Effector memory CD8-positive, alpha-beta T cell (primary cell): ENCODE results near the gene PHLPP1.

ENCODE experiments used
- ATAC-seq: fragments of 150-1000 bp; cut with Tn5 transposase; replicated peaks from 2 replicates; pipeline ENCODE4 v1.10.0; 2021; ENCODE audit warnings: mild to moderate bottlenecking, moderate library complexity
- DNase-seq, 3 experiments: peaks; one replicate each; pipeline ENCODE4 v3.0.0; 2021
- H3K27ac Mint-ChIP-seq, 2 donors: one replicate each; pipeline ENCODE4 v1.8.0; 2022; ENCODE audit warnings: mild to moderate bottlenecking in 2 of 2, mixed read lengths in 2 of 2, moderate library complexity in 2 of 2
- H3K27me3 Mint-ChIP-seq, 2 donors: one replicate each; pipeline ENCODE4 v1.8.0; 2022; ENCODE audit warnings: mixed read lengths in 2 of 2
- H3K36me3 Mint-ChIP-seq: one replicate; pipeline ENCODE4 v1.8.0; 2022; ENCODE audit warnings: mild to moderate bottlenecking, moderate library complexity, mixed read lengths; ENCODE audit not compliant: insufficient read depth
- H3K4me1 Mint-ChIP-seq, 2 donors: one replicate each; pipeline ENCODE4 v1.8.0; 2022; ENCODE audit warnings: low read depth in 2 of 2, mixed read lengths in 2 of 2
- H3K4me3 Mint-ChIP-seq, 2 donors: one replicate each; pipeline ENCODE4 v1.8.0; 2022; ENCODE audit warnings: mild to moderate bottlenecking in 2 of 2, mixed read lengths in 2 of 2, moderate library complexity in 2 of 2
- H3K9me3 Mint-ChIP-seq, 2 donors: one replicate each; pipeline ENCODE4 v1.8.0; 2022; ENCODE audit warnings: mixed read lengths in 2 of 2

PHLPP1 gene

DNA sequence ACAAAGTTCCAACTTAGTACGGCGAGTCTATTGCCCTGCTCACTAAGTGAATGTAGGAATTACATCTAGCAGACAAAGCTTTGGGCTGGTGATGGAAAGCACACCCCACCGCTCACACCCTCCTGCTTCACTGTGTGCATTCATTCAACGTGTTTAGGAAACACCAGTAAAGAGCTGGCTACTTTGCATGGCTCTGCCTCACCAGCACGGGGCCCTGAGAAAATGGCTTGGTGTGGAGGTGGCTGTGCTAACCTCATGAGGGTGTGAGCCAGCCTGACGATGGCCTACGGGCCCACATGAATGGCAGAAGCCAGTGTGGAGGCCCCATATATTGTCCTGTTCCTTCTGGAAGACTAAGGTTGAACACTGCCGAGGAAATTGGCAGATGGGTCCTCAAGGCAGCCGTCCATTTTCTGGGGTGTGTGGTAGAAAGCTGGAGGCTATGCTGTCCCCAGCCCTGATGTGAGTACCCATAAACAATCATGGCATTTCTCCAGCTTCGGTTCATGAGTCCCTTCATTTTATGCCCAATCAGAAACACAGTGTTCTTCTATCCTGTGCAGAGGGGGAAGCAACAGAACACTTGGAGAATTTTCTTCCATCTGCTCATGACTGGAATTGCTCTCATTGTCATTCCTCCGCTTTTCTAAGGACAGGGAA lies 269.4 kb downstream of the PHLPP1 start:
- Mint-ChIP-seq H3K4me1 (peaks cover 4 to 6% of the 10 kb centered on the region in 2 donors), H3K27me3 (peaks cover 0 to 20% of the 10 kb centered on the region in 2 donors), H3K4me3 (no peak overlapping the region), H3K9me3 (no peaks in the 10 kb centered on the region), H3K36me3 (peaks cover 3% of the 10 kb centered on the region), H3K27ac (no peak overlapping the region)
- DNase-seq, result no peak
- no peak for ATAC-seq

- no peak overlapping the region for H3K27ac Mint-ChIP-seq
- H3K9me3 Mint-ChIP-seq, result no peaks in the 10 kb centered on the region
- DNase-seq (no peak), ATAC-seq (no peak)
- H3K36me3 Mint-ChIP-seq, result no peaks in the 10 kb centered on the region
- H3K4me1 Mint-ChIP-seq, result peaks cover 4 to 6% of the 10 kb centered on the region in 2 donors
- H3K4me3 Mint-ChIP-seq, result no peak overlapping the region
- peaks cover 14 to 33% of the 10 kb centered on the region in 2 donors for H3K27me3 Mint-ChIP-seq
Measured at GRCh38 chr18:62986490-62986889, 271.1 kb downstream of the PHLPP1 start.

GRCh38 chr18:62987055-62987830 lies 271.9 kb downstream of the PHLPP1 start:
- H3K4me1 Mint-ChIP-seq, result peaks cover 4 to 5% of the 10 kb centered on the region in 2 donors
- no peaks in the 10 kb centered on the region for H3K36me3 Mint-ChIP-seq
- ATAC-seq (no peak), DNase-seq (no peak)
- H3K27me3 Mint-ChIP-seq, result peaks cover 21 to 40% of the 10 kb centered on the region in 2 donors
- H3K27ac Mint-ChIP-seq, result no peak overlapping the region
- H3K9me3 Mint-ChIP-seq, result no peaks in the 10 kb centered on the region
- H3K4me3 Mint-ChIP-seq, result no peak overlapping the region

- ATAC-seq (no peak), DNase-seq (no peak)
- H3K4me1 Mint-ChIP-seq, result no peaks in the 10 kb centered on the region
- no peak overlapping the region for H3K4me3 Mint-ChIP-seq
- H3K27me3 Mint-ChIP-seq, result peaks cover 24 to 40% of the 10 kb centered on the region in 2 donors
- H3K9me3 Mint-ChIP-seq, result no peaks in the 10 kb centered on the region
- no peaks in the 10 kb centered on the region for H3K36me3 Mint-ChIP-seq
- H3K27ac Mint-ChIP-seq, result no peak overlapping the region
Measured at GRCh38 chr18:62987859-62988258, 272.5 kb downstream of the PHLPP1 start.

DNA sequence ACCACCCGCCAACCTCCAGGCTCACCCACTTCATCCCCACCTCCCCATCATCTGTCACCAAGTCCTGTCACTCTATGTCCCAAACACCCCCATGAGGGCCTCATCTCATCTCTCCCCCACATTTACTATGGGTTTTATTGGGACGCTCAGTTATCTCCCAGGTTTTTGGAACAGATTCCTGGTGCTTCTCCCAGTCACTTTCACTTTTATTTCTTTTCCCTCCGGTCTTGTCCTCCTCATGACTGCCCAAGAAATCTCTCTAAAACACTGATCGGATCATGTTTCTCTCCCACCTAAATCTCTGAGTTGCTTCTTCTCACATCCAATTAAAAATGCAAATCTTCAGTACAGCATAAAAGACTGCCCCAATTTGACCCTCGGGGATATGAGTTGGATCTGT lies 273.1 kb downstream of the PHLPP1 start:
- Mint-ChIP-seq H3K9me3 (no peaks in the 10 kb centered on the region), H3K36me3 (no peaks in the 10 kb centered on the region), H3K27ac (no peak overlapping the region), H3K27me3 (peaks cover 31 to 46% of the 10 kb centered on the region in 2 donors), H3K4me1 (no peaks in the 10 kb centered on the region), H3K4me3 (no peak overlapping the region)
- ATAC-seq, result no peak
- no peak for DNase-seq

DNA sequence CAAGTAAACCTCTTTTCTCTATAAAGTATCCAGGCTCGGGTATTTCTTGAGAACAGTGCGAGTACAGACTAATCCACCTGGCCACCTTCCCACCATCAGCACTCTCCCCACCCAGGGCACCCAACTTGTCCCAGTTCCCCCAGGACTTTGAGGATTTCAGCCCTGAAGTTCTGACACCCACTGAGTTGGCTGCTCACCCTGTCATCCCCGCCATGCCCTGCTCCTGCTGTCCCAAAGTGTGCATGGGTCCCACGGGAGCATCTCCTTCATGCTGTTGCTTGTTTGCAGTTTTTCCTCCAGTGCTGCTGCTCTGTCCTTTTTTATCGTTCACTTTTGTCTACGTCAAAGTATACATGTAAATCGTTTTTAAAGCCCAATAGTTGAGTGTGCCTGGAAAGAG lies 273.9 kb downstream of the PHLPP1 start:
- DNase-seq (no peak), ATAC-seq (no peak)
- Mint-ChIP-seq H3K27ac (no peak overlapping the region), H3K4me1 (no peaks in the 10 kb centered on the region), H3K9me3 (no peaks in the 10 kb centered on the region), H3K4me3 (no peak overlapping the region), H3K27me3 (peaks cover 37 to 53% of the 10 kb centered on the region in 2 donors), H3K36me3 (no peaks in the 10 kb centered on the region)

- DNase-seq, result no peak
- H3K27me3 Mint-ChIP-seq, result peaks cover 42 to 62% of the 10 kb centered on the region in 2 donors
- no peaks in the 10 kb centered on the region for H3K9me3 Mint-ChIP-seq
- no peak for ATAC-seq
- no peak overlapping the region for H3K4me3 Mint-ChIP-seq
- no peaks in the 10 kb centered on the region for H3K36me3 Mint-ChIP-seq
- no peak overlapping the region for H3K27ac Mint-ChIP-seq
- no peaks in the 10 kb centered on the region for H3K4me1 Mint-ChIP-seq
Measured at GRCh38 chr18:62990653-62991052, 275.3 kb downstream of the PHLPP1 start.

DNA sequence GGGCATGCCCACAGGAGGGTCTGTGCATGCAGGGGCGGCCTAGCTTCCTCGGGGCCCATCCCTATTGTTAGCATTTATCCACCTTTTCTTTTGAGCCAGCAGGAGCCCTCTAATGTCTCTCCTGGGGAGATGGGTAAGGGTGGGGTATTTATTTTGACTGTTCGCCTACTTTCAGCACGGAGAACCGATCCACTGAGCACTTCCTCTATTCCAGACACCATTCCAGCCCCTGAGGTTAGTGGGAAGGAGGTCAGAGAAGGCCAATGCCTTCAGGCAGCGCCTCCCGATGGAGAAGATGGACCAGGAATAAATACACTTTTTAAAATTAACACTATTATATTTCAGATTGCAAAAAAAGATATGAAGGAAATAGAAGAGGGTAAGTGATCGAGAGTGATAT lies 276.0 kb downstream of the PHLPP1 start:
- Mint-ChIP-seq H3K4me1 (no peaks in the 10 kb centered on the region), H3K9me3 (no peaks in the 10 kb centered on the region), H3K27ac (no peak overlapping the region), H3K27me3 (peaks cover 42 to 64% of the 10 kb centered on the region in 2 donors), H3K4me3 (no peak overlapping the region), H3K36me3 (no peaks in the 10 kb centered on the region)
- ATAC-seq (no peak), DNase-seq (no peak)

DNA sequence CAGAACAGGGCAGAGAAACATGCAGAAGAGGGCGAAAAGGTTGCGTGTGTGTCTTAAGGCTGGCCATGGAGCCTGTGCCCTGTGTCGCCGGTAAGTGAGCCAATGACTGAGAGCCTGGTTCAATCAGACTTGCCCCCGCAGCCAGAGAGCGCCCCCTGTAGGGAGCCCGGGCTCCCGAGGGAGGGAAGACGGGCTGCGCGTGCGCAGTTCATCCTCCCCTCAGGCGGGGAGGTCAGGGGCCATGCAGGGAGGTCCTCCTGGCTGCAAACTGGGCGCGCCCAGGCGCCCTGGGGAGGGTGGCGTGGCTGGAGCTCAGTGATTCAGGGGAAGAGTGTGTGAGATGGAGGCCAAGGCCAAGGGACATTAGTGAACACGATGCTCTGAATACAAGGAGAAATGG lies 276.6 kb downstream of the PHLPP1 start:
- H3K27me3 Mint-ChIP-seq, result peaks cover 42 to 64% of the 10 kb centered on the region in 2 donors
- DNase-seq (no peak), ATAC-seq (no peak)
- H3K4me3 Mint-ChIP-seq, result no peak overlapping the region
- no peaks in the 10 kb centered on the region for H3K36me3 Mint-ChIP-seq
- H3K9me3 Mint-ChIP-seq, result no peaks in the 10 kb centered on the region
- H3K4me1 Mint-ChIP-seq, result no peaks in the 10 kb centered on the region
- no peak overlapping the region for H3K27ac Mint-ChIP-seq

DNA sequence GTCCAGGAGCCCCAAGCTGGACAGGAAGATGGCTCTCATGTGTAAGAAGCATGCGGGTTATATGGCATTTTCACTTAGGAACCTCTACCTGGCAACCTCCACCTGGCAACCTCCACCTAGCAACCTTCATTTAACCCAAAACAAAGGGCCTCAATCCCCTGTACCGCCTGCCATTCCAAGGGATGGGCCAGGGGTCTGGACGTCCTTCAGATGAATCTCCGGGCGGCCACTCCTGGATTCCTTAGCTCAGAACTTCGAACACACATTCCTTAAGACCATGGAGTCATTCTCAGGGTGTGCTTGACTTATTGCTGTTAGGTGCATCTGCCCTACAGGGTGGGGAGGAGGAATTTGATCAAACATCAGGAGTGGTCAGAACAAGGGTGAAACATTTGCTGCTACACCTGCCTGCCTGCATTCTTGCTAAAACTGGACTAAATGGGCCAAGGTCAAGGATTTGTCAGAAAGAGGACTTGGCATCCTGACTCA lies 277.6 kb downstream of the PHLPP1 start:
- Mint-ChIP-seq H3K9me3 (no peaks in the 10 kb centered on the region), H3K4me1 (no peaks in the 10 kb centered on the region), H3K27ac (no peak overlapping the region), H3K36me3 (no peaks in the 10 kb centered on the region), H3K4me3 (no peak overlapping the region), H3K27me3 (peaks cover 44 to 62% of the 10 kb centered on the region in 2 donors)
- ATAC-seq (no peak), DNase-seq (no peak)

GRCh38 chr18:62996566-62996965 lies 281.2 kb downstream of the PHLPP1 start:
- no peak for ATAC-seq
- Mint-ChIP-seq H3K27ac (no peak overlapping the region), H3K4me3 (no peak overlapping the region), H3K36me3 (no peaks in the 10 kb centered on the region), H3K4me1 (no peaks in the 10 kb centered on the region), H3K9me3 (no peaks in the 10 kb centered on the region), H3K27me3 (peaks cover 47 to 66% of the 10 kb centered on the region in 2 donors)
- no peak for DNase-seq

GRCh38 chr18:62997076-62997475 lies 281.7 kb downstream of the PHLPP1 start:
- Mint-ChIP-seq H3K9me3 (no peaks in the 10 kb centered on the region), H3K36me3 (no peaks in the 10 kb centered on the region), H3K27ac (no peak overlapping the region), H3K27me3 (peaks cover 42 to 61% of the 10 kb centered on the region in 2 donors), H3K4me3 (no peak overlapping the region), H3K4me1 (no peaks in the 10 kb centered on the region)
- ATAC-seq (no peak), DNase-seq (no peak)

DNA sequence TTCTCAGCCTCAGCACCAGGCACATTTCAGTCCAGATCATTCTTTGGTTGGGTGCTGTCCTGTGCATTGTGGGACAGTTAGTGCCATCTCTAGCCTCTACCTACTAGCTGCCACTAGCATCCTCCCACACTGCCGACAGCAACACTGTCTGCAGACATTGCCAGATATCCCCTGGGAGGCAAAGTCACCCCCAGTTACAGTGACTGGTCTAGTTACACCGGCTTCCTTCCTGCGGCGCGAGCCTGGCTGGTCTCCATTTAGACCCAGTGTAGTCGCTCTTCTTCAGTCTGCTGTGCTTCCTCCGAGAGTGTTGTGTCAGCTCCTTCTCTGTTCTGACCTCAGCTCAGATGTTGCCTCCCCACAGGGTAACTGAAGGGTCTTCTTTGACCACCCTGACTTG lies 283.1 kb downstream of the PHLPP1 start:
- ATAC-seq, result no peak
- no peaks in the 10 kb centered on the region for H3K9me3 Mint-ChIP-seq
- H3K27ac Mint-ChIP-seq, result no peak overlapping the region
- no peak for DNase-seq
- H3K4me1 Mint-ChIP-seq, result peaks cover 2 to 3% of the 10 kb centered on the region in 2 donors
- no peak overlapping the region for H3K4me3 Mint-ChIP-seq
- peaks cover 31 to 54% of the 10 kb centered on the region in 2 donors for H3K27me3 Mint-ChIP-seq
- no peaks in the 10 kb centered on the region for H3K36me3 Mint-ChIP-seq

GRCh38 chr18:62999392-62999791 lies 284.1 kb downstream of the PHLPP1 start:
- Mint-ChIP-seq H3K4me1 (peaks cover 2 to 3% of the 10 kb centered on the region in 2 donors), H3K9me3 (no peaks in the 10 kb centered on the region)

More at GRCh38 chr18:62999392-62999791, 284.1 kb downstream of the PHLPP1 start:
- no peak overlapping the region for H3K4me3 Mint-ChIP-seq
- no peaks in the 10 kb centered on the region for H3K36me3 Mint-ChIP-seq
- peaks cover 24 to 53% of the 10 kb centered on the region in 2 donors for H3K27me3 Mint-ChIP-seq
- H3K27ac Mint-ChIP-seq, result no peak overlapping the region
- no peak for DNase-seq
- no peak for ATAC-seq
